Kasumi-1 (cell line): ENCODE results near the gene KIAA1755.

Experiments used
- DNase-seq, 2 experiments: peaks; one replicate each; lab custom pipeline; 2025; lab: John Stamatoyannopoulos, UW

The KIAA1755 gene

DNA sequence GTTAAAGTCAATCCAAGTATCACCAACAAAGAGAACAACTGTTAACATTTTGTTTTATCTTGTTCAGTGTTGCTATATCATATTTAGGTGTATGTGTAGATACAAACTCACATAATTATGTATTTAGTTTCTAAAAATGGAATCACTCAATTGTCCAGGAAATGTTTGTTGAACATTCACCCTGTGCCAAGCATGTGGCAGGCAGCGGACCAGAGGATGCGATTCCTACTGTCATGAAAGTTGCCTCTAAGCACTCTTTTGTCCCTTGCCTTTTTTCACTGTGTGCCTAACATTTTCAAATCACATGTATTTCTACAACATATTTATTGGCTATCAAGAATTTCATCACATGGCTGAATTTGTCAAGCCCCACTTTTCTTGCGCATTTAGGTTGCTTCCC lies 78.6 kb downstream of the KIAA1755 start:
- DNase-seq = no peak

- DNase-seq = no peak
Measured at GRCh38 chr20:38181207-38181801, 79.2 kb downstream of the KIAA1755 start.

DNA sequence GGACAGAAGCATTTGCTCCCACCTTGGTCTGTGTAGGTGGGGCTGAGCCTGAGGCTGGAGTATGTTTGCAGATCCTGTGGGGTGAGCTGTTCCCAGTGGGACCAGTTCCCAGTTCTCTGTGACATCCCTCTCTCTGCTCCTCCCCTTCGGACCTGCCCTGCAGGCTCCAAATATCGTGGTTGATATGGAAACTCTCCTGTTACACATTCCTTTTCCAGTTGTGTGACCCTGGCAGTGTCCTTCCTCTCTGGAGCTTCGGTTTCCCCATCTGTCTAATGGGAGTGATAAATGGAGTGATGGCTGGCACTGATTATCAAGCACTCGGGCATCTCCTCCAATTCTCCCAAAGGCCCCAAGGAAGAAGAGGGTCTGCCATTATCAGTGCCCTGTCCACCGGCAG lies 79.8 kb downstream of the KIAA1755 start:
- no peak for DNase-seq

DNA sequence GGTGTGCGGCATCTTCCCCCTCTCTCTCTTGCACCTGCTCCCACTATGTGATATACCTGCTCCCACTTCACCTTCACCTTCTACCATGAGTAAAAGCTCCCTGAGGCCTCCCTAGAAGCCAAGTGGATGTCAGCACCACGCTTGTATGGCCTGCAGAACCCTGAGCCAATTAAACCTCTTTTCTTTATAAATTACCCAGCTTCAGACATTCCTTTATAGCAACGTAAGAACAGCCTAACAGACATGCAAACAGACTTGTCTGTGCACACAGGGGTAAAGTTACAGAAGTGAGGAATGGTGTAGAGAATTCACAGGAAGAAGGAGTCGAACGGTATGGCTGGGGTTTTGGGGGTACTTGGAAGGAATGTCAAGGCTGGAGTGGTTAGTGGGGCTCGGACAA lies 80.7 kb downstream of the KIAA1755 start:
- no peak for DNase-seq

DNA sequence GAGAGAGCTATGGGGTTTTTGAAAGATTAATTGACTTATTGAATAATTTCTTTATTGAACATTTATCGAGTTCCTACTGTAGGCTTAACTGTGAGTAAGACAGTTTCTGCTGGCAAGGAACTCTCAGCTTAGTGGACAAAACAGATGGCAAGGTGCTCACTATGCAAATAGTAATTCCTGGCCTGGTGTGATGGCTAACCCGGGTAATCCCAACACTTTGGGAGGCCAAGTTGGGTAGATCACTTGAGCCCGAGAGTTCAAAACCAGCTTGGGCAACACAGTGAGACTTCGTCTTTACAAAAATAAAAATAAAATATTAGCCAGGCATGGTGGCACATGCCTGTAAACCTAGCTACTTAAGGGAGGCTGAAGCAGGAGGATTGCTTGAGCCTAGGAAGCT lies 82.0 kb downstream of the KIAA1755 start:
- no peak for DNase-seq

- DNase-seq = no peak
Measured at GRCh38 chr20:38178065-38178491, 82.5 kb downstream of the KIAA1755 start.

DNA sequence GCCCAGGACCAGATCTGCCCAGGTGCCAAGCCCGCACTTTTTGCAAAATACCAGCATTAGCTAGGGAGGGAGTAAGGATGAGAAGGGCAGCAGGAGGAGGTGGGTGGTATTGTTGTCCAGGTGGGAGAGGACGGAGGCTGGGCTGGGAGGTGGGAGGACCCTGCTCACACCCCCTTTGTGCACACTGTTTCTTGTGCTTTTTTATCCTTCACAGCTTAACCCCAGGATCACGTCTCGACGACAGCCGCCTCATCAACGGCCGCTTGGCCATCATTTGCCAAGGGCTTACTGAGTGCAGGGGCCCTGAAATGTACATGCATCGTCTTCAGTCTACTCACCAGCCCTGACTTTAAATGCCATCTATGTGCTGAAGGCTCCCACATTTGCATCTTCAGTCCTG lies 83.3 kb downstream of the KIAA1755 start:
- no peak for DNase-seq

- DNase-seq = no peak
Measured at GRCh38 chr20:38175304-38176180, 85.0 kb downstream of the KIAA1755 start.

- no peak for DNase-seq
Measured at GRCh38 chr20:38173237-38174156, 87.0 kb downstream of the KIAA1755 start.

- DNase-seq = peak; percentile 1 to 5
Measured at GRCh38 chr20:38172408-38172807, 88.1 kb downstream of the KIAA1755 start.

DNA sequence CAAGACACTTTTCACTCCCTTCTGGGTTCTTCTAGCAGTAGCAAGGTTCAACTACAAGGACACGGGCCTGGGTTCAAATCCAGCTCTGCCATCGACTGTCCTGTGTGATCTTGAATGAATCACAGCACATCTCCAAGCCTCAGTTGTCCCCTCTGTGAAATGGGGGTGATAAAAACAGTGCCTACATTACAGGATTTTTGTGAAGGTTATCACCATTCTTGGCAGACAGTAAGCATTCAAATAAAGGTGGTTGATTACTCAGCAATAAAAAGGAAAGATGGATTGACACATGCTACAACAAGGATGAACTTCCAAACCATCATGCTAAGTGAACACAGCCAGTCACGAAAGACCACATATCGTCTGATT lies 88.9 kb downstream of the KIAA1755 start:
- DNase-seq = no peak

DNA sequence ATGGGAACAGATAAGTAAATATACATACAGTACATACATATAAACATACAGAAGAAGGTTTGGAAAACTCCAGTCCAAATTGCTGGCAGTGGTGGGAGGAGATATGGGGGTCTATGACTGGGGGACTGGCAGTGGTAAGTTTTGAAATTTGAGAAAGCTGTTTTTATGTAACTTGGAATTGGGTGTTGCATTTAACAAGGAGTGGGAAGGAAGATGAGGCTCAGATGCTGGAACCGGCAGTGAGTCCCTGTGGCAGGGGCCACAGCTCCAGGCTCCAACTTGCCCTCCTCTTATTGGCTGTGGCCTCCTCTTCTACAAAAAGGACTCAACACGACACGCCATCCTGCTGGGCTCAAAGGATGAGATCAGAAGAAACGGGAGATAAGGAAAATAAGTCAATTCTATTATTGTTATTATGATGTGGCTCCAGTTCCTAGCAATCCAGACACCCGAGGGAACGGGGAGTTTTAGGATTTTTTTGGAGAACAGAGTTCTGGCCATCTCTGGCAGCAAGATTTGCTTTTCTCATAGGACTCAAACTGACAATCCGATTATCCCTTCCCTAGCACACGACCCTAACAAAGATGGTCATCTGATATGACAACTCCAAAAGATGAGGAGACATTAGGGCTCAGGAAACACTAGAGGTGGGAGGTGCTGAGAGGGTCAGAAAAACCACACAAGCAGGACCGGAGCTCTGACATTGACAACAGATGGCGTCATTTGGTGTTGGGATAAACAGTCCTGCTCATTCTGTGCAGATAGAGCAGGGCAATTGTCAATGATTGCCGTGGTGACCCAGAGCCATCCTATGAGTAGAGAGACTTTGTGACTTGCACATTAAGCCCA lies 89.5 kb downstream of the KIAA1755 start:
- DNase-seq = no peak

DNA sequence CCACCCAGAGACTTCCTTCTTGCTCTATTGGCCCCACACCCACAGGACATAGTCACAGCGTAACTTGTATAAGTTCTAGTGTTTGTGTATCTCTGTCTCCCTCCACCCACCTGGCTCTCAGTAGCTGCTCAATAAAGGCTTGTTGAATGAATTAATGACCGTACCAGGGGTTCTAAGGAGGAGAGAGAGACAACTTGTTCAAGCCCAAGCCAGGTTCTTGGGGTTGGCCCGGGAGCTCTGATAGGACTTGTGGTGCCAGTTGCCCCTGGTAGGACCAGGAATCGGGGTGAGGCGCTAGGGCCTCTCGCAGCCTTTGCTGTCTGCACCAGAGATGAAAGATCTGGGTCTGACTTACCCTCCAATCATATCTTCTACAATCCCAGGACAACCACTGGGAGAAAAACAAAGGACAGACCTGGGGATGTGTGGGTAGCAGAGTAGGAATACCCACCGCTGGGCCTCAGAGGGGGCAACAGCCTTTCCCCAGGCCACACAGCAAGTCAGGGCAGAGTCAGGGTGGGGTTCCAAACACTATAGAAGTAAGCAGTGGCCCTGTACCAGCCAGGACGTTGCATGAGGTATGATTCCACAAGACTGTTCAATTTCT lies 90.2 kb downstream of the KIAA1755 start:
- no peak for DNase-seq

GRCh38 chr20:38169636-38170193 lies 90.8 kb downstream of the KIAA1755 start:
- DNase-seq = no peak

GRCh38 chr20:38168791-38169589 lies 91.5 kb downstream of the KIAA1755 start:
- peak; percentile 23 to 47 for DNase-seq

GRCh38 chr20:38167851-38168760 lies 92.4 kb downstream of the KIAA1755 start:
- DNase-seq = peak in 1 of 2 experiments; percentile 12

GRCh38 chr20:38167328-38167850 lies 93.1 kb downstream of the KIAA1755 start:
- no peak for DNase-seq

DNA sequence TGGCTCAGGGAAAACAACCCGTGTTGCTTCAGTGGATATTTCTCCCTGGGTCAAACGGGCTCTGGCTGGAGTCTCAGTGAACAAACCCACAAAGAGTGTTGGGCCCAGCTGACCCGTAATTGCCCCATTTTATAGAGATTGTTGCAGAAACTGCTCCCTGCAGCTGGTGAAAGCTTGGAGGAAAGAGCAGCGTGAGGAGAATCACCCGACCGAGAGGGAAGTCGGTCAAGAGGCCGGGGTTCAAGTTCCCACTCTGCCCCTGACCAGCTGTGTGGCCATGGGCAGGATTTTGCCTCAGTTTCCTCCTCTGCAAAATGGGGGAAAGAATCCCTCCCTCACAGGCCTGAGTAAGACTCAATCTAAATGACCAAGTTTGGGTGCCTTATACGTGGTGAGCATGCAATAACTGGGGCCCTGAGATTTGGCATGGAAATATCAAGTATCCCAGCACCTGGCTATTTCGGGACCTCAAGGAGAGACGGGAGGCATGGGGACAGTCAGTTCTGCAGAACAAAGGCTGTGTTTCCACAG lies 93.8 kb downstream of the KIAA1755 start:
- DNase-seq = no peak
